ENCODE results near the gene BCAM.
"Not testable (repeated sequence)": the region's sequence is repeated elsewhere in the genome, so short reads cannot be mapped to it uniquely, and the experiment has no call there.

The BCAM gene

DNA sequence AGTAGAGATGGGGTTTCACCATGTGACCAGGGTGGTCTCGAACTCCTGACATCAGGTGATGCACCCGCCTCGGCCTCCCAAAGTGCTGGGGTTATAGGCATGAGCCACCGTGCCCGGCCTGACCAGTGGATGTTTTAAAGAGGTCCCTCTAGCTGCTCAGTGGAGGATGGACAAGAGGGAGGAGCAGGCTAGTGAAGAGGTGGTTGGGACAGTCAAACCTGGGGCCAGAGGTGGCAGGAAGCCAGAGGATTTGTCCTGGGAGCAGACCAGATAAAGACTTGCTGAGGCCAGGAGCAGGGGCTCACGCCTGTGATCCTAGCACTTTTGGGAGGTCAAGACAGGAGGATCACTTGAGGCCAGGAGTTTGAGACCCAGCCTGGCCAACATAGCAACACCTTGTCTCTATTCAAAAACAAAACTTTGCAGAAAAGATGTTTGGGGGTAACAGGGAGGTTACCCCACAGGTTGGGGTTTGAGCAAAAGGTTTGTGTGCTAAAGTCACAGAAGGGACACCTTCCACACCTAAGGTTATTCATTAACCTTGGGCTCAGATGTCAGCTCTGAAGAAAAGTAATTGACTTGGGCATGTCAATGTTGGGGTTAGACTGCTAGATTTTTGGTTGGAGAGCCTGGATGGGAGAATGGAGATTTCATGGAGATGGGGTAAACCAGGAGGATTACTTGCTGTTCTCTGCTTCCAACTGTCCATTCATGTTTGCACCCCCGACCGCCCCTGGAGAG, 9.0 kb downstream of the BCAM start:
- no peak for DNase-seq (ENCODE audit: low spot score)

DNA sequence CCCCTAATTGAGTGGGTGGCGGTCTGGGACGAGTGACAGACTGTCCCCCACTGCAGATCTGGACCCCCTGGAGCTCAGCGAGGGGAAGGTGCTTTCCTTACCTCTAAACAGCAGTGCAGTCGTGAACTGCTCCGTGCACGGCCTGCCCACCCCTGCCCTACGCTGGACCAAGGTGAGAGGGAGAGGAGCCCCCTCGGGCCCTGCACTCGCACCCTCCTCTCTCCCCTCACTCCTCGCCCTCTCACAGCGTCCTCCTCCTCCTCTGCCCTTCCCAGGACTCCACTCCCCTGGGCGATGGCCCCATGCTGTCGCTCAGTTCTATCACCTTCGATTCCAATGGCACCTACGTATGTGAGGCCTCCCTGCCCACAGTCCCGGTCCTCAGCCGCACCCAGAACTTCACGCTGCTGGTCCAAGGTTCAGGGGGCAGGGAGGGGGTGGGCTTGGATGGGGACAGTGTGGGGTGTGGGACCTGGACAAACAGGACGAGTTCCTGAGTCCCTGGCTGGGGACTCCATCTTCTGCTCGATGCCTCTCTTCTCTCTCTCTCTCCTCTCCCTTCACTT, 9.6 kb downstream of the BCAM start:
- no peak for DNase-seq (ENCODE audit: low spot score)

DNA sequence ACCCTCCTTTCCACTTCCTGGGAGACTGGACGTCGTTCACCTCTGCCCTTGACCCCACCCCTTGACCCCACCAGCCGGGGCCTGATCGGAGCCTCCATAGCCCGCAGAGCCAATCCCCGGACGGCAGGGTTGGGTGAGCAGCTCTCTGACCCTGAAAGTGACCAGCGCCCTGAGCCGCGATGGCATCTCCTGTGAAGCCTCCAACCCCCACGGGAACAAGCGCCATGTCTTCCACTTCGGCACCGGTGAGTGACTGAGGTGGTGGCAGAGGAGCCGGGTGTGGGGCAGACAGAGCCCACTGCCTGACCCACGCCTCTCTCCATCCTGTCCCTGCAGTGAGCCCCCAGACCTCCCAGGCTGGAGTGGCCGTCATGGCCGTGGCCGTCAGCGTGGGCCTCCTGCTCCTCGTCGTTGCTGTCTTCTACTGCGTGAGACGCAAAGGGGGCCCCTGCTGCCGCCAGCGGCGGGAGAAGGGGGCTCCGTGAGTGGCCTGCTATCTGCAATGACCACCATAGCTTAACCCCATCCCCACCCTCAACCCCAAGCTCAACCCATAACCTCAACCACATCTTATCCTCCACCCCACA, 10.4 kb downstream of the BCAM start:
- DNase-seq (ENCODE audit: low spot score) = no peak

DNA sequence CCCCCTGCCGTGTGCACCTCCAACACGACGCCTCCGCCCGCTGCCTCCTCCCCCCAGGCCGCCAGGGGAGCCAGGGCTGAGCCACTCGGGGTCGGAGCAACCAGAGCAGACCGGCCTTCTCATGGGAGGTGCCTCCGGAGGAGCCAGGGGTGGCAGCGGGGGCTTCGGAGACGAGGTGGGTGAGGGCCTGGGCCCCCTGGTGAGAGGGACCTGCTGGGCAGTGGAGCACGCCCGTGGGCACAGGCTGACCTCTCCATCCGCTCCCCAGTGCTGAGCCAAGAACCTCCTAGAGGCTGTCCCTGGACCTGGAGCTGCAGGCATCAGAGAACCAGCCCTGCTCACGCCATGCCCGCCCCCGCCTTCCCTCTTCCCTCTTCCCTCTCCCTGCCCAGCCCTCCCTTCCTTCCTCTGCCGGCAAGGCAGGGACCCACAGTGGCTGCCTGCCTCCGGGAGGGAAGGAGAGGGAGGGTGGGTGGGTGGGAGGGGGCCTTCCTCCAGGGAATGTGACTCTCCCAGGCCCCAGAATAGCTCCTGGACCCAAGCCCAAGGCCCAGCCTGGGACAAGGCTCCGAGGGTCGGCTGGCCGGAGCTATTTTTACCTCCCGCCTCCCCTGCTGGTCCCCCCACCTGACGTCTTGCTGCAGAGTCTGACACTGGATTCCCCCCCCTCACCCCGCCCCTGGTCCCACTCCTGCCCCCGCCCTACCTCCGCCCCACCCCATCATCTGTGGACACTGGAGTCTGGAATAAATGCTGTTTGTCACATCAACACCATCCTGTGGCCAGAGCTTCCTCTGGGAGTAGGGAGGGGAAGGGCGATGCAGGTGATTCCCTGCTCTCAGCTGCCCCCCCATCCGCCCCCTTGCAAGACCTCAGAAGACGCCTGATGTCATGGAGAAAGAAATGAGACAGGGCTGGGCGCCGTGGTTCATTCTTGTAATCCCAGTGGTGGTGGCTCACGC, 12.0 kb downstream of the BCAM start:
- no peak for DNase-seq (ENCODE audit: low spot score)

DNA sequence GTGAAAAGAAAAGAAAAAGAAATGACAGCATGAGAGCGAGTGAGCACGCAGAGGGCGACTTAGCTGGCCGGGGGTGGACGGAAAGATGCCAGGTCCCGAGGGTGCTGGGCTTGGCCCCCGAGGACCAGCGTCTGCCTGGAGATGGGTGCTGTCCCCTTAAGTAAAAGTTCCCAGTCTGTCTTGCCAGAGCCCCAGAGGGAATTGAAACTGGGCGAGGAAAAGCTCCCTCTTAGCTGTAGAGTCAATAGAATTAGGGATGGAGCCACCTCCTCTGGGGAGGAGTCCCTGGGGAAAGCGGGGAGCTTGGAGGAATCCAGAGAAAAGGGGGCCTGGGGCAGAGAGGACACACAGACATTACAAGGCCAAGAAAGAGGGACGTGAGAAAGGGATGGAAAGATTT, 13.3 kb downstream of the BCAM start:
- DNase-seq (ENCODE audit: low spot score) = no peak

DNA sequence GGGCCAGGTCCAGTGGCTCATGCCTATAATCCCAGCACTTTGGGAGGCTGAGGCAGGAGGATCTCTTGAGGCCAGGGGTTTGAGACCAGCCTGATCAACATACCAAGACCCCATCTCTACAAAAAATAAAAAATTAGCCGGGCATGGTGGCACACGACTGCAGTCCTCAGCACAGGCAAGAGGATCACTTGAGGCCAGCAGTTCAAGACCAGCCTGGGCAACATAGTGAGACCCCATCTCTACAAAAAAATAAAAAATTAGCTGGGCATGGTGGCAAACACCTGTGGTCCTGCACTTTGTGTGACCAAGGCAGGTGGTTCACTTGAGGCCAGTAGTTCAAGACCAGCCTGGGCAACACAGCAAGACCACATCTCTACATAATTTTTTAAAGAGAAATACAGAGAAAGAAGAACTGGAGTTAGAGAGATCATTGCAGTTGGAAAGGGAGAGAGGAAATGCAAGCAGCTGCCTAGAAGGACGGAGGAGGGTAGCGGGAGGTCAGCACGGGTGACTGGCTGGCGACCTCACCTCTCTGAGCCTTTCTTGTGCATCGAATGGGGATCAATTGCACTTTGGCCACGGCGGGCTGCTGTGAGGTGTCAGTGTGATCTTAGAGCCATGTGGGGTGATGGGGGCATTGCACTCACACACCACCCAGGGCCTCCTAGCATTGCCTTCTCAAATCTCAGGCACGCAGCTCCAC, 13.9 kb downstream of the BCAM start:
- DNase-seq (ENCODE audit: low spot score) = no peak

DNA sequence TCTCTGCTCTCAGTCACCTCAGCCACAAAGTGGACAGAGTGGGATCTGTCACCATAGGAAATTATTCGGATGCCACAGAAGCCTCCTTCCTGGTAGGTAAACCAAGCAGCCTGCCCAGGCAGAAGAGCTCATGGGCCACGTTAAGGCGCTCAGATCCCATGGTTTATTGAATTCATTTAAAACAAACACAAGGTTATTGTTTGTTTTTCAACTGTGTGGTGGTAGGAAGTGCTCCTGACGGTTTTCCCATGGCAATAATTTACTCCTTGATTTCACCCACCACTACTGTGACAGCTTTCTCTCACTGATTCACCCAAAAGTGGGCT, 14.4 kb downstream of the BCAM start:
- DNase-seq (ENCODE audit: low spot score) = no peak

DNA sequence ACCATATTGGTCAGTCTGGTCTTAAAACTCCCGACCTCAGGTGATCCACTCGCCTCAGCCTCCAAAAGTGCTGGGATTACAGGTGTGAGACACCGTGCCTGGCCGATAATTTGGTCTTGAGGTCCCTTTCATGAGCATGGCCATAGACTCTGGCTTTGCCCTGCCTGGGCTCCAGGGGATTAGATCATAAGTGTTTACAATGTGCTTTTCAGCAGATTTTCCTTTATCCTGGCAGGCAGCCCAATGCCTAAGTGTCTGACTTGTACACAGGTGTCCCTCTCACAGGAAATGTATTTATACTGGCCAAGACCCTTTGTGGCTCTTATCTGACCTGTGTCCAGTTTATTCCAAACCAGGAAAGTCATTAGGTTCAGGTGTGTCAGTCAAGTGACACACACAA, 15.9 kb downstream of the BCAM start:
- DNase-seq (ENCODE audit: low spot score) = no peak

DNA sequence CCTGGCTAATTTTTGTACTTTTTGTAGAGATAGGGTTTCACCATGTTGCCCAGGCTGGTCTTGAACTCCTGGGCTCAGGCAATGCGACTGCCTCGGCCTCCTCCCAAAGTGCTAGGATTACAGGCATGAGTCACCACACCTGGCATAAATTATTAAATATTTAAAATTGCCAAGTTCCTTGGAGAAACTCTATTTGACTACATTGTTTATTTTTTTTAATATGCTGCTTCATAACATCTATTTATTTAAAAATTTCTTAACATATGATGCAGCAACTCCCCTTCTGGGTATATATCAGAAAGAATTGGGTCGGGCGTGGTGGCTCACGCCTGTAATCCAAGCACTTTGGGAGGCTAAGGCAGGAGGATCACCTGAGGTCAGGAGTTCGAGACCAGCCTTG, 24.0 kb downstream of the BCAM start:
- not testable (repeated sequence) for DNase-seq (ENCODE audit: low spot score)

DNA sequence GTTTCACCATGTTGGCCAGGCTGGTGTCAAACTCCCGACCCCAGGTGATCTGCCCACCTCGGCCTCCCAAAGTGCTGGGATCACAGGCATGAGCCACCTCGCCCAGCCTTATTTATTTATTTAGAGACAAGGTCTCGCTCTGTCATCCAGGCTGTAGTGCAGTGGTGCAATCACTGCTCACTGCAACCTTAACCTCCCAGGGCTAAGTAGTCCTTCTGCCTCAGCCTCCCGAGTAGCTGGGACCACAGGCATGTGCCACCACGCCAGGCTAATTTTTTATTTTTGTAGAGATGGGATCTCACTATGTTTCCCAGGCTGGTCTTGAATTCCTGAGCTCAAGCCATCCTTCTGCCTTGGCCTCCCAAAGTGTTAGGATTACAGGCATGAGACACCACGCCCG, 25.5 kb downstream of the BCAM start:
- DNase-seq (ENCODE audit: low spot score) = not testable (repeated sequence)

DNA sequence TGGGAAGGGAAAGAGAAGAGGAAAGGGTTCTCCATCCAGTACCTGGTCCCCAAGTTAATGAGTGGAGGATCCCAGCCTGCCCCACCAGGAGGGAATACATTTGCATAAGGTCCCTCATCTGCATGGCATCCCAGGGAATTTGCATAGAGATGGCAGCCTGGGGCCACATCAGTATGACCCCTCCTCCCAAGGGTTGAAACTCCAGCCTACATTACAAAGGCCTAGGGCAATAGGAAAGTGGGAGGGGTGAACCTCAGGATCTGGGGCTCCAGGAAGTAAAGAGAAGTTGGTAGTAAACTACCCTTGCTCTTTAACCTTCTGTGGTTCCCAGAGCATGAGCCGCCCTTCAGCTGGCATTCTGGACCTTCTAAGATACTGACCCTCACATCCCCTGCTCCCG, 30.4 kb downstream of the BCAM start:
- DNase-seq (ENCODE audit: low spot score) = no peak

DNA sequence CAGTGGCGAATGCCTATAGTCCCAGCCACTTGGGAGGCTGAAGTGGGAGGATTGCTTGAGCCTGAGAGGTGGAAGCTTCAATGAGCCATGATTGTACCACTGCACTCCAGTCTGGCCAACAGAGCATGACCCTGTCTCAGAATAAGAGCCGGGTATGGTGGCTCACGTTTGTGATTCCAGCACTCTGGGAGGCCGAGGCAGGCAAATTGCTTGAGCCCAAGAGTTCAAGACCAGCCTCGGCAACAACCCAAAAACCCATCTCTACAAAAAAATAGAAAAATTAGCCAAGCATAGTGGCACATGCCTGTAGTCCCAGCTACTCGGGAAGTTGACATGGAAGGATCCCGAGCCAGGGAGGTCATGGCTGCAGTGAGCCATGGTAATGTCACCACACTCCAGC, 31.9 kb downstream of the BCAM start:
- DNase-seq (ENCODE audit: low spot score) = no peak

DNA sequence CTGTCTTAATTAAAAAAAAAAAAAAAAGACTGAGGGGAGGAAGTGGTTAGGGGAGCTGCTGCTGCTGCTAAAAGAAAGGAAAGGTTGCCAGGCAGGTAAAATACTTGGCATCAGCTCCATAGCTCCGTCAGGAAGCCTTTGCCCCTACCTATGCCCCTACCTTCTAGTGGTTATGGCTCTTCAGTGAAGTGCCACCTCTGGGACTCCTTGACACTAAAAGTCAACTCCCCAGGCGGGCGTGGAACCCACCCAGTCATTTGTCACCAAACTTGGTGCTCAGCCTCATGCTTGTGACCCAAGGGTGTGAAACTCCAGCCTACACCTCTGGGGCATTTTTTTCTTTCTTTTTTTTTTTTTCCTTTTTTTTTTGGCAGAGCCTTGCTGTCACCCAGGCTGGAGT, 32.3 kb downstream of the BCAM start:
- DNase-seq (ENCODE audit: low spot score) = no peak

DNA sequence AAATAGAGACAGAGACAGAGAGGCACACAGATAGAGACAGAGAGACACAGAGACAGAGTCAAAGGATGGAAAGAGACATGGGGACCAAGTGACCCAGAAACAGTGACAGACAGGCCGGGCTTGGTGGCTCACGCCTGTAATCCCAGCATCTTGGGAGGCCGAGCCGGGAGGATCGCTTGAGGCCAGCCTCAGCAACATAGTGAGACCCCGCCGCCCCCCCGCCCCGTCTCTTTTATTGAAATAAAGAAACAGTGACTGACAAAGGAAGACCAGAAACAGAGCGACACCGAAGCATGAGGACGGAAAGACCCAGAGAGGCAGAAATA, 36.3 kb downstream of the BCAM start:
- DNase-seq (ENCODE audit: low spot score) = no peak

DNA sequence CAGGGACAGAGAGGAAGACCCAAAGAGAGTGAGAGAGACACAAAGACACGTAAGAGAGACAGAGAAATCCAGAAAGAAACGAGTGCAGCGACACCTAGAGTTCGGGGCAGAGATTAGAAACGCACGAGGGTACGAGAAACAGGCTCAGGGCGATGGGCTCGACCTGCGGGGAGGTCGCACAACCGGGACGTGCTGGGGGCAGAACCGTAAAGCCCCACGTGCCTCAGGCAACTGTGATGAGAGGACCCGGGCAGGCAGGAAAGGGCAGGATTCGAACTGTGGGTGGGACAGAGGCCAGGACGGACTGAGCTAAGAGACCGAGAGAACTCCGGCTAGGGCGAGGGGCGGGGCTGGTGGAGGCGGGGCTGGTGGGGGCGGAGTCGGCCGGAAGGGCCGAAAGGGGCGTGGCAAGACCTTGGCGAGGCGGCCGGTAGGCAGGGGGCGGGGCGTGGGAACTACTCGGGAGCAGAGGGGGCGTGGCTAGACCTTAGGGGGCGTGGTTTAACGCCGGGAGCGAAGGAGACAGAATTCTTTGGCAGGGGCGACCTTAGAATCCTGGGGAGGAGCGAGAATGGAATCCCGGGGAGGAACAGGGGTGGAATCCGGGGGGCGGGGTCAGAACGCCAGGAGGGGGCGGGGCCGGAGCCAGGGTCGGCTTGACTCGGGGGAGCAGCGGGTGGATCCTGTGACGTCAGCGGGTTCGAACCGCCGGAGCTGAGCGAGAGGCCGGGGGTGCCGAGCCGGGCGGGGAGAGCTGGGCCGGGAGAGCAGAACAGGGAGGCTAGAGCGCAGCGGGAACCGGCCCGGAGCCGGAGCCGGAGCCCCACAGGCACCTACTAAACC, 36.9 kb downstream of the BCAM start, which contains the start of gene NECTIN2:
NECTIN2 (plus strand) TSS at position 686 of the 843 bp plus-strand sequence. CDS start 229 bp downstream, outside the sequence.
- peak; percentile 99 for DNase-seq (ENCODE audit: low spot score)

DNA sequence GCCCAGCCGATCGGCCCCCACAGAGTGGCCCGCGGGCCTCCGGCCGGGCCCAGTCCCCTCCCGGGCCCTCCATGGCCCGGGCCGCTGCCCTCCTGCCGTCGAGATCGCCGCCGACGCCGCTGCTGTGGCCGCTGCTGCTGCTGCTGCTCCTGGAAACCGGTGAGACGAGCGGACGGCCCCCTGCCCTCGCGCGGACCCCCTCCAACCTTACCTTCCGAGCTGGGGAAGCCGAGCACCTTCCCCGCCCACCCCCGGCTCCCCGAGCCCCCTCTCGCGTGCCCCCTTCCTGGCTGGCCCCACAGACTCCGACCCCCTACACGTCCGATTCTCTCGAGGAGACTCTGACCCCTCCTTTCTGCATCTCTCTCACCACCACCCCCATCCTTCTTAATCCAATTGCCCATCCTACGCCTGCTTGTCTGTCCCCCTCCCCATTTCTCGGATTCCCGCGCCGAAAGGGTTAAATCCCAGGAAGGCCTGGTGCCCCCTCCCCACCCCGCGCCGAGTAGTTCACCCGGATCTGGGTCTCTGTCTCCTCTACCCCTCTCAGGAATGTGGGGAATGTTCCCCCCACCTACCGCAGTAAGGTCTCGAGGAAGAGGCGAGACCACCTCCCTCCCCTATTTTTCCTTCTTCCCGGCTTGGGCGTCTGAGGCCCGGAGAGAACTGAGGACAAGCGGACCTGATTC, 37.7 kb downstream of the BCAM start:
- peak; percentile 36 for DNase-seq (ENCODE audit: low spot score)

DNA sequence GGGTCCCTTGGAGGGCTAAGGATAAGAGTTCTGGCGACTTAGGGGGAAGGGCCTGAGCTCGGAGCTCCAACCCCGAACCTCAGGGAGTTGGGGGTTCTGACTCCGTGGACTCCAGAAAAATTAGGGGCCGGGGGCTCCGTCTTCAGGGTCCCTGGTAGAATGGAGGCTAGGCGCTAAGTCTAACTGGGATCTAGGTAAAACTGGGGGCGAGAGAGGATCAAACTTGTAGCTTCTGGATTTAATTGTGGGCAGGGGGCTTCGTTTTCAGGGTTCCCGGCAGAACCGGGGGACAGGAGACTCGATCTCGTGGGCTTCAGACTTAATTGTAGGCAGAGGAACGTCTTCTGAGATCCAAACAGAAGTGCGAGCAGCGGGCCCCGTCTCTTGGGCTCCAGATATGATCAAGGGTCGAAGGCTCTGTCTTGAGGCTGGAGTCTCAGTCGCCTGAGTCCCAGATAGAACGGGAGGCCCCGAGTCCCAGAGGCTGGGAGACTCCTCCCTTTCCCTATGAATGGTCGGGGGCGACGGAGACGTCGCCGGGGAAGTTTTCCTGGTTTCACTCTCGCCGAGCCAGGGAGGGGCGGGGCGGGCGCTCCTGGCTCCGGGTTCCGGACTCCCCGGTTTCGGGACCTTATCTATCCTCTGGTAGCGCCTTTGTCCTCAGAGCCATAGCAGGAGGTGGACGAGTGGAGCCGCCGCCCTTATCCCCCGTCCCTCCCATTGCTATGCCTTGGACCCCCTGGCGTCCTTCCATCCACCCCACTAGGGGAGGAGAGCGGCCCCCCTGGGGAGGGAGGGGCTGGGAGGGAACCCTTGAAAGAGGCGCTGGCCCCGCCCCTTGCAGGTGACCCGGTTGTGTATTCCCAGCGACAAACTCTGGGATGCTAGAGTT, 38.5 kb downstream of the BCAM start:
- DNase-seq (ENCODE audit: low spot score) = peak; percentile 76

DNA sequence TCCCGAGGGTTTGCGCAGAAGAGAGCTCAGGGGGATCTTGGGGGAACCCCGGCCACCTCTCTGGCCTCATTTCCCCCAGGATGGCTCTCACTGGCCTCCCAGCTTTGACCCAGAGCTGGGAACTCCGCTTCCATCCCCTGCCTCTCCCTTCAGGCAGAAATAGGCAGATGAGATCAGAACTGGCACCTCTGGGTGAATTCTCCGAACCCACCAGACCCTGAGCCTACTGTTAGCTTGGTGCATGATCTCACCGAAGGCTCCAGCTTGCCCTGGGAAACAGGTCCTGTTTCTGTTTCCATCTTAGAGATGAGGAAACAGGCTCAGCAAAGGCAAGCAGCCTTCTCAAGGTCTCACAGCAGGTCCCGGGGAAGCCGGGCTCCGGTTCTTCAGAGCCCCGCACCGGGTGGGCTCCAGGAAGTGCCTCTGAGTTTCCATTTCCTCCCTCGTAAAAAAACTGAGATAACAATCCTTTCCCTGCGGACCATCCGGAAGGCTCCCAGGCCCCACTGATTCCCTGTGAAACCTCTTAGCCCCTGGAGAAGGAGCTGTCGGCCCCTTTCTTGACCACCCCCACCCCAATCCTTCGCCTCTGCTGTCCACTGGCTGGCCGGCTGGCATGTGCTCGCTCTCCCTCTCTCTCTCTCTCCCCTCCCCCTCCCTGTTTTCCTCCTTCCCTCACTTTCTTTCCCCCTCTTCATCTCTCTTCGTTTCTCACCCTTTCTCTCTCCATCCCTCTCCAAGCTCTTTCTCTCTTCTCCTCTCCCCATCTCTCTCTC, 39.3 kb downstream of the BCAM start:
- DNase-seq (ENCODE audit: low spot score) = peak; percentile 34

All from GM03348 (cell line).